GM12891 (cell line): ENCODE data around the gene DCDC2C.

ENCODE experiments used
- DNase-seq: peaks from one replicate; pipeline ENCODE4 v3.0.0; 2011; ENCODE audit warnings: low spot score; ENCODE audit not compliant: insufficient read length
- FAIRE-seq: peaks from 2 replicates; lab custom pipeline; 2011; peaks lifted over from hg19 to GRCh38; lab: Jason Lieb, UNC
- PAX5 ChIP-seq: IDR thresholded peaks from 2 replicates; pipeline ENCODE4 v1.6.1; 2011; ENCODE audit warnings: low read length, moderate library complexity, mild to moderate bottlenecking; ENCODE audit not compliant: insufficient read depth, severe bottlenecking
- POLR2A ChIP-seq: IDR thresholded peaks from 2 replicates; pipeline ENCODE4 v1.6.1; 2011; ENCODE audit warnings: low read depth, low read length, control low read depth
- POLR2AphosphoS5 ChIP-seq: IDR thresholded peaks from 2 replicates; pipeline ENCODE4 v1.6.1; 2011; ENCODE audit warnings: low read depth, low read length, control low read depth
- POU2F2 ChIP-seq: IDR thresholded peaks from 2 replicates; pipeline ENCODE4 v1.6.1; 2011; ENCODE audit warnings: low read depth, mild to moderate bottlenecking, control low read depth, low read length, moderate library complexity
- SPI1 ChIP-seq: IDR thresholded peaks from 2 replicates; pipeline ENCODE4 v1.6.1; 2011; ENCODE audit warnings: low read depth, low read length, control low read depth
- TAF1 ChIP-seq: IDR thresholded peaks from 2 replicates; pipeline ENCODE4 v1.6.1; 2011; ENCODE audit warnings: low read depth, low read length, control low read depth

Gene DCDC2C

DNA sequence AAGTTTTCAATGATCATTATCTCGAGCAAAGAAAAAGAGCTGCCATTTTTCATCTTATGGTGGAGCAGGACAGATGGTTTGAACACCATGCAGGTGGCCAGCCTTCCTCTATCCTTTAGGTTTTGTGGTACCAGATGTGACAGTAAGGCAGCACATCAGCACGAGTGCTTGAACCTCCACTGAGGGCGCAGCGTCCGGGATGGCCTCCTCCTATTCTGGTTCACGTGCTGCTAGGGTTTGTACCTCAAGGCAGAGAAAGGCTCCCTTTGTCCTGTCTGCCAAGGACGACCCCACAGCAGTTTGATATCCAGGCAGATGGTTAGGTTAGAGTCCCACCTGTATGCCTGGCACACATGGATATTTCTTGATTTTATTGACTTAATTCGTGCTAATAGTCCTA is 50.2 kb downstream of the DCDC2C start:
- DNase-seq (no peak), FAIRE-seq (no peak)
- no peak for TF ChIP-seq TAF1
- no peak for TF ChIP-seq POLR2AphosphoS5
- no peak for TF ChIP-seq PAX5
- no peak for TF ChIP-seq POU2F2
- no peak for TF ChIP-seq SPI1
- TF ChIP-seq POLR2A: no peak

DNA sequence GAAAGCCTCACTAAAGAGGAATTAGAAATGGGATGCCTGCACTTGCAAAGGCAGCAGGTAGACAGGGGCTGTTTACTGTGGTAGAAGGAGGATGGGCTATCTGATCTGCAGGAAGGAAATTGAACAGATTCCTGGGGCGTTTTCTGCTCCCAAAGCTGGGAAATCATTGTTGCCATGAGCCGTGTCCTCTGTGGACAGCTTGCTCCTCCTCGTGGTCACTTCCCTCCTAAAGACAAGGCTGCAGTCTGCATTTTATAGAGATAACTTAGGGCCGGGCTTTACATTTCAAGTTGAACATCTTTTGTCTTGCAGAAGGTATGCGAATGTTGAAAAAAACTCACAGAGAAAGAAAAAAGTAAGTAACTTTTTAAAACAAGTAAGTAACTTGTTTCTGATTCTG is 50.9 kb downstream of the DCDC2C start:
- no peak for FAIRE-seq
- TF ChIP-seq POLR2A: no peak
- no peak for TF ChIP-seq PAX5
- no peak for TF ChIP-seq POU2F2
- no peak for TF ChIP-seq POLR2AphosphoS5
- TF ChIP-seq SPI1: no peak
- no peak for TF ChIP-seq TAF1

DNA sequence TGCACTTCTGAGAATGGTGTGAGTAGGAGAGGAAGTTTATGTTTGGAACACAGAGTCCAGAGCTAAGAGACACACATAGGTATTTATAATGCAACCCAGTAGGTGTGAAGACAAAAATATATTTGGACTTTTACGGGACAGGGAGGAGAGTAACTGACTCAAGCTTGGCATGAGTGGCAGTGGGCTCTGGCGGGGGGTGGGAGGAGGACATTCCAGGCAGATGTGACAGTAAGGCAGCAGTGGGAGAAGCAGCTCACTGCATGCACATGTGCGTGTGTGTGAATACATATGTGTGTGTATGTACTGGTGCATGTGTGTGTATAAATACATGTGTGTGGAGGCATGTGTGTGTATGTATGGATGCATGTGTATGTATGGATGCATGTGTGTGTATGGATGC is 51.4 kb downstream of the DCDC2C start:
- TF ChIP-seq POLR2A (no peak), TAF1 (no peak), SPI1 (no peak), POU2F2 (no peak), PAX5 (no peak), POLR2AphosphoS5 (no peak)
- FAIRE-seq (no peak), DNase-seq (no peak)

More for the DNA sequence above, 50.9 kb downstream of the DCDC2C start:
- no peak for DNase-seq

DNA sequence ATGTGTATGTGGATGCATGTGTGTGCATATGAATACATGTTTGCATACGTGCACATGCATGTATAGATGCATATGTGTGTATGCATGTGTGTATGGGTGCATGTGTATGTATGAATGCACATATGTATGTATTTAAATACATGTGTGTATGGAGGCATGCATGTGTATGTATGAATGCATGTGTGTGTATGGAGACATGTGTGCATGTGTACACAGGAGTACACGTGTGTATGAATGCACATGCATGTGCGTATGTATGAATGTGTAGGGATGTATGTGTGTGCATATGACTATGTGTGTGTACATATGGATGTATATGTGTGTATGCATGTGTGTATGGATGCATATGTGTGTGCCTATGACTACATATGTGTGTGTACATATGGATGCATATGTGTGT is 51.9 kb downstream of the DCDC2C start:
- DNase-seq (no peak), FAIRE-seq (peak; percentile 76)
- no peak for TF ChIP-seq POLR2A
- no peak for TF ChIP-seq TAF1
- TF ChIP-seq POLR2AphosphoS5: no peak
- no peak for TF ChIP-seq PAX5

DNA sequence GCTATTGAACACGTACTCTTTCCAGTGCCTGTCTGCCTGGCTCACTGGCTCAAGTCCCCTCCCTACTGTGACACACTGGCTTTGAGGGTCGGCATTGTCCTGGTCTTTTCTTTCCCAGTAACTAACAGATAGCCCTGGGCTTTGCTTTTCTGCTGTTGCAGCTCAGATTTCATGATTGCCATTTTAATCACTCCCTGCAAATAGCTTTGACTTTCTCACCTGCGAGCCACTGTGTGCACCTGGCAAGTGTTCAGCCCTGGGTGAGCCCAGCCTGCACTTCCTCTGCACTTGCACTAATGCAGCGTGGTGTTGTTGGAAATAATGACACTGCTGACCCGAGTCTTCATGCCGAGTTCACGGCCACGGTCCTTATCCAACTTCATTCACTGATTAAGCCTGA is 52.9 kb downstream of the DCDC2C start:
- FAIRE-seq (no peak), DNase-seq (no peak)
- no peak for TF ChIP-seq PAX5
- TF ChIP-seq POLR2AphosphoS5: no peak
- no peak for TF ChIP-seq TAF1

DNA sequence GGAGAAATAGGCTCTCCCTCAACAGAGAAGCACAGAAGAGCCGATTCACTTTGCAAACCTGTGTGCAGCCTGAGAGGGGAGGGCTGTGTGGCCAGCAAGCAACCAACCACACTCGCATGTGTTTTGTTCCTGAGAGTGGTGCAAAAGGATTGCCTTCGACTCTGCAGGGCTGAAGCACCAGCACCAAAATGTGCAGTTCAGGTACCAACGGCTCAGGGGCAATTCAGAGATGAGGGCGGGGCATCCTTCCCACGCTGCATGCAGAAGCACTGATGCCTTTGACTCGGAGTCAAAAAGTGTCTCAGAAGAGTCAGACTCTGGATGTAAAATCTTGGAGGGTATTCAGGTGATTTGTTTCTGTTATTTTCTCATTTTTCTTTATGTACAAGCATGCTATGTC is 55.5 kb downstream of the DCDC2C start:
- no peak for TF ChIP-seq TAF1
- no peak for TF ChIP-seq PAX5
- TF ChIP-seq POLR2AphosphoS5: no peak
- no peak for TF ChIP-seq SPI1
- TF ChIP-seq POU2F2: no peak
- TF ChIP-seq POLR2A: no peak
- FAIRE-seq (no peak), DNase-seq (no peak)

DNA sequence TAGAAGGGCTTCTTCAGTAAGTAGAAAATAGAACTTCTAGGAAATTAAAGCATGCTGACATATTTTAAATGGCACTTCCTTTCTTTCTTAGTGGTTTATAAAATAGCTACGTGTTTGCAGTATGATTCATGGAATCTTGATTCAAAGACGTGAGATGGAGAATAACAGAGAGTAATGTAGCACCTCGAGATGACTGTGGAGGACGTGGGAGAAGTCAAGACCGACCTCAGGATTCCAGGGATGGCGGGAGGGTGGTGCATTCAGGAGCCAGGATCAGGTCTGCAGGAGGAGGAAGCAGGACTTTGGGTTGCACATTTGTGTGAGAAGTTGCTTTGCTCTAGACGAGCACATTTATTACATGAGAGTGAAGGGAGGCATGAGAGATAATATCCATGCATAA is 56.0 kb downstream of the DCDC2C start:
- DNase-seq: no peak
- no peak for TF ChIP-seq POU2F2
- no peak for TF ChIP-seq POLR2A
- no peak for TF ChIP-seq SPI1
- no peak for TF ChIP-seq PAX5
- no peak for TF ChIP-seq POLR2AphosphoS5
- no peak for TF ChIP-seq TAF1
- FAIRE-seq: no peak

DNA sequence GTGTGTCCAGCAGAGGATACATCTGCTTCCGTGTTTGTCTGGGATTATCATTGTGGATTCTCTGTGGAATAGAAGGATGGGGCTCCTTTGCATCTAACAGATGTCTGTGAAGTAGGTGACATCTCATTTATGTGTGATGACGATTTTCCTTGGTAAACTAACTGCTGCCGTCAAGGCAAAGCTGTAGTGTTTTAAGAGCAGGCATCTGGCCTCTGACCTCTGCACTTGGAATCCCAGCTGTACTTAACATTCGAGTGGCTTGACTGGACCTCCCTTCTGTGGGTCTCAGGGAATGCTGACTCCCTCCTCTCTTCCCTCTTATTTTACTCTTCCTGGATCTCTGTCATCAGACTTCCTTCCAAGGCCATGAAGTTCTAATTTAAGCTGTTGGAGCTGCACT is 56.4 kb downstream of the DCDC2C start:
- TF ChIP-seq TAF1 (no peak), PAX5 (no peak), POLR2AphosphoS5 (no peak), POU2F2 (no peak), SPI1 (no peak), POLR2A (no peak)
- FAIRE-seq (no peak), DNase-seq (no peak)

DNA sequence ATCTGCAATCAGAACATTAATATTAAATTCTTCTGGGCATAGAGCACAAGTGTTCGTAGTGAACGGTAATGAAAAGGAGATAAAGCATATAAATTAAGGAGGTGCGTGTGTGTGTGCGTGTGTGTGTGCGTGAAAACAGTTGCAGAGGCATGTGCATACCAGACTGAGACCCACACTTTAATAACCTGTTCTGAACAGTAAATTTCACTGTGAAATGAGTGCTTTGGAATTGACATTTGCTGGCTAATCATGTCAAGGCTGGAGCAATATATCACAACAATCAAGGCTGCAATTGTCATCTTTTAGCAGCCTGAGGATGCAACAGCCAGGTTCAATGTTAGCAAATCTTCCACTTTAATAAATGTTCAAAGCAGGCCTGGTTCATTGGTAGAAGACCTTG is 57.9 kb downstream of the DCDC2C start:
- FAIRE-seq (no peak), DNase-seq (no peak)
- TF ChIP-seq TAF1 (no peak), SPI1 (no peak), POU2F2 (no peak), POLR2AphosphoS5 (no peak), PAX5 (no peak), POLR2A (no peak)

DNA sequence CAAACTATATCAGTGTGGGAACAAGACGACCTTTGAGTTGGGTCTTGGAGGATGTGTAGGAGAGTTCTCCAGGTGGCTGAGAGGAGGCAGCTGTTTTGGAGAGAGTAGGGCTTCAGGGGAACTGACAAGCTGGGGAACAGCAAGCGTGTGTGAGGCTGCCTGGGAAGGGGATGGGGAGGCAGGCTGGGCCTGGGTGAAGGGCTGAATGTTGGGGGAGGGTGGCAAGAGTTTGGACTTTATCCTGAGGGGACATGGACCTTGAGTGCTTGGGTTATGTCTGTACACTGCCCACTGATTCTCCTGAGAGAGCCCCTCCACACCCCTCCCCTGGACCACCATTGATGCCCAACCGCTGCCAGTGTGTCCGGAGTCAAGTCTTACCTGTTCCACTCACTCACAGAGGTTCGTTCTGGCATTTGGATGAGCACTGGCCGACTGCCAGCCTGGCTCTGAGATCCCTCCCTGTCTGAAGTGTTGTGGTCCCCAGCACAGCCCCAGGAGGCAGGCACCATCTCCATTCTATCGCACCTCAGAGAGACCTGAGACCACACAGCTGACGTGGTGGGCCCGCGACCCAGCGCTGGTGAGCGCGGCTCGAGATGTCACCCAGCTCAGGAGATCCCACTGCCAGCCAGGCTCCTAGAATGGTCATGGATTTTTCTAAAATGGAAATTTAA is 59.5 kb downstream of the DCDC2C start:
- no peak for FAIRE-seq
- DNase-seq: no peak
- no peak for TF ChIP-seq PAX5
- TF ChIP-seq TAF1: no peak
- no peak for TF ChIP-seq POLR2AphosphoS5
- no peak for TF ChIP-seq SPI1
- TF ChIP-seq POU2F2: no peak
- TF ChIP-seq POLR2A: no peak
